Measurements from ENCODE around the gene DENND4A.

- TF ChIP-seq CTCF (IDR thresholded peaks at IDR 0.05 in 8 of 11, conservative IDR thresholded peaks at IDR 0.05 in 3 of 11) (no peak), POLR2AphosphoS5 (IDR thresholded peaks at IDR 0.05) (no peak)
Observed at GRCh38 chr15:65644282-65644681, 147.8 kb downstream of the DENND4A start.

All from spleen (tissue), 7 donors.